ENCODE results near the gene VPS25.

Gene VPS25

DNA sequence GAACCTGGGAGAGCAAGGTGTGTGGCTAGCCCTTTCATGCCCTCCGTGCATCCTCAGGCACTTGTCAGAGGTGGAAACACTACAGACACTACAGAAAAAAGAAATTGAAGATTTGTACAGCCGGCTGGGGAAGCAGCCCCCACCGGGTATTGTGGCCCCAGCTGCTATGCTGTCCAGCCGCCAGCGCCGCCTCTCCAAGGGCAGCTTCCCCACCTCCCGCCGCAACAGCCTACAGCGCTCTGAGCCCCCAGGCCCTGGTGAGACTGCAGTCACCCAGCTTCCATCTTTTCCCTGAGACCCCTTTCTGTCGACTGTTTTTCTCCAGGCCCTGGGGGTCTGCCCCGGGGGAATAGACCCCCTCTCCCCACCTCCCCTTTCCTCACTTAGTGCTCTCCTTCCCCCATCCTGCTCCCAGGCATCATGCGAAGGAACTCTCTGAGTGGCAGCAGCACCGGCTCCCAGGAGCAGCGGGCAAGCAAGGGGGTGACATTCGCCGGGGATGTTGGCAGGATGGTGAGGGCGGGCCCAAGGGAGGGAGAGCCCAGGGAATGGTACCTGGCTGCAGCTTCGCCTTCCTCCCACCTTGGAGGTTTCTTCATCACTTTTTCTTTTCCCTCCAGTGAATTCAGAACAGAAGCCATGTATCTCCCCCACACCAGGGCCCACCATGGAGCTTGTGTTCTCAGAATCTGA is 23.0 kb downstream of the VPS25 start:
- DNase-seq = no peak

GRCh38 chr17:42797067-42798007 is 24.1 kb downstream of the VPS25 start:
- no peak for DNase-seq

DNA sequence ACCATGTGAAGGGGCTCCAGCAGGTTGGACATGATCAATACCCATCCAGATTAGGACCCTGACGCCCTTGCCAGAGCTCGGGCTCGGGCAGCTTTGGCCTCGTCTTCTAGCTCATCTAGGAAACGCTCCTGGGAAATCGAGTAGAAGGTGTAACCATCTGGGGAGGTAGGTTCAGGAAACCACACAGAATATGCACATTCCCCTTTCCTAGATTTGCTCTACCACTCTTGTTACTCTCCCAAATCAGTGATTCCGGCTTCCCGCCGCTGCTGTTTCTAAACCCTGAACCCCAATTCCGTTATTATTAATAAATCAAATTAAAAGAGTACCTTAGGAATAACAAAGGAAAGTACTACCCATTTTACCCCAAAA is 24.7 kb downstream of the VPS25 start:
- DNase-seq = peak; percentile 16

DNA sequence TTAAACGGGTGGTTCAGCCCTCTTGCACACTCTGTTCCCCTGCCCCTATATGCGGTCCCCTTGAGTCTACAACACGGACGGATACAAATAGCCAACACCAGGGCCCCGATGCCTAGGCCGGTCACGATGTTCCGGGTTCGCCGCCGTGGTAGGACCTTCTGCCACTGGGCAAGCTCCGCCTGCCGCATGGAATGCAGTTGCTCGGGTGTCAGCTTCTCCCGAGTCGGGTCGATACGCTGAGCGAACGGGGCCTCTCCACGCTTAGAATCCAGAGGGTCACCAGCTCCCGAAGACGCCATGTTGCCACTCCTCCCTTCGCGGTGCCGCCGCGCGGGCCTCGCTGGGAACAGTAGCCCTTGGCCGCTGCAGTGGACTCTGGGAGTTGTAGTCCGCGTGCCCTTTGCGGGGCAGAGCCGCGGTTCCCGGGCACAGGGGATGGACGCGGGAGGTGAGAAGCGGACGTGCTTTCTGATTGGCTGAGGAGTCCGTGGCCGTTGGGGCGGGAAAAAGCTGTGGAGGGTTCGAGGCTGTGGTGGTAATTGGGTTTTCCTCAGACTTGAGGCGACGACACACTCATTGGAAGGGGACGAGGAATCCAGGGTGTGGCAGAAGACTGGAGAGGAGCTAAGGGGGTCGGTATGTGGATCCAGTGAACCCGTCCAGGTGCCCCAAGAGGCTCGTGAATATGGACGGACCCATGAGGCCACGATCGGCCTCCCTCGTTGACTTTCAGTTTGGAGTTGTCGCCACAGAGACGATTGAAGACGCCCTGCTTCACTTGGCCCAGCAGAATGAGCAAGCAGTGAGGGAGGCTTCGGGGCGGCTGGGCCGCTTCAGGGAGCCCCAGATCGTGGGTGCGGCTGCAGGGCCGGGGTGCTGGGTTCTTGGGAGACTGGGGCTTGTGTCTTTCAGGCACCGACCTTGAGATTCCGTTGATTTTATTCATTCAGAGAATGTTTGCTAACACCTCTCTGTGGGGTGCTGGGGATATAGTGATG is 25.4 kb downstream of the VPS25 start, which contains the start of the genes CNTD1 and COA3:
Gene CNTD1 (plus strand): TSS at position 479 of the 998 bp plus-strand sequence. CDS start 207 bp downstream, at position 686.
Gene COA3 (minus strand): TSS at position 322 of the 998 bp plus-strand sequence. CDS start 23 bp downstream, at position 299.
- peak; percentile 91 for DNase-seq

DNA sequence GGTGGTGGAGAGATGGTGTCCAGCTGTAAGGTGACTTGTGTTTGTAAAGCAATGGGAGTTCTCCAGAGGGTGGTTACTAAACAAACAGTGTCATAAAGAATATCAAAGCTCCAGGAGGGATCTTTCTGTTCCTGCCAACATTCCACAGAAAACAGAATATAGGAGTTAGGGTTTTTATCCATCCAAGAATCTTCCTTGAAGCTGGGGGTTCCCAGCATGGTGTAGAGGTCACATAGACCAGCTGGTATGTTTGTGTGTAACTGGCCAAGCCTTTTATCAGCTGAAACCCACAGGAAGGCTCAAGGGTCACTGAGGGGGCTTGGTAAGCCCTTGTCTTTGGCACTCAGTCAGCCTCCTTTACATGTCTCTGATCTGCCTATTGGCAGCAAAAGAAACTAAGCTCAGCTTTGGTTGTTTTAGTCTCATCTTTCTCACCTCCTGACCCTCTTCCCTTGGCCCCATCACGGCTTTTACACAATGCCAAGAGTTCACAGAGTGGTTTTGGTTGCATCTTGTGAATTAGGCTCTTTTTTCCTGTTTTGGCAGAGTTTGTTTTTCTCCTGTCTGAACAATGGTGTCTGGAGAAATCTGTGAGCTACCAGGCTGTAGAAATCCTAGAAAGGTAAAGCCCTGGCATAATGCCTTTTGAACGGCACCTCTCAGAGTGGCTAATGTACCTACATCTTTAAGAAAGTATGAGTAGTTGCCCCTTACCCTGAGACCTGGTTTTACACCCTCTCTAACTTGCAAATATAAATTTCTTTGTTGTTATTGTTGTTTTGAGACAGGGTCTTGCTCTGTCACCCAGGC is 30.0 kb downstream of the VPS25 start:
- no peak for DNase-seq

- DNase-seq = no peak
These were observed 31.7 kb downstream of the VPS25 start for GRCh38 chr17:42804918-42805367.

DNA sequence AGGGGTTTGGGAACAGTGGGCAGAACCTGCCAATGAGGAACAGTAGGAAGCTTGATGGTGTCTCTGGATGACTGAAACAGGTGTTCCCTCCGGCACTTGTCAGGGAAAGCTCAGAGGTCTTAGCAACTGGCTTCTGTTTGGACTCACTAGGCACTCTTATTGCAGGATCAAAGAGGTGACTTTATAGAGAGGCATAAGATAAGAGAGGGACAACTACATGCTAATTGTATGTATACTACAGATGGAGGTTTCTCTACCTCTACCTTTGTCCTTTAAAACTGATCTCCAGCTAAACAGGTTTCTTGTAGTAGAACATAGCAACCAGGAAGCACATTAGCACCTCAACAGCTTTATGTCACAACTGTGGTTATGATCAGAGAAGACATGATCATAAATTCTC is 33.0 kb downstream of the VPS25 start:
- no peak for DNase-seq

- no peak for DNase-seq
These were observed 36.0 kb downstream of the VPS25 start for GRCh38 chr17:42809250-42809649.

DNA sequence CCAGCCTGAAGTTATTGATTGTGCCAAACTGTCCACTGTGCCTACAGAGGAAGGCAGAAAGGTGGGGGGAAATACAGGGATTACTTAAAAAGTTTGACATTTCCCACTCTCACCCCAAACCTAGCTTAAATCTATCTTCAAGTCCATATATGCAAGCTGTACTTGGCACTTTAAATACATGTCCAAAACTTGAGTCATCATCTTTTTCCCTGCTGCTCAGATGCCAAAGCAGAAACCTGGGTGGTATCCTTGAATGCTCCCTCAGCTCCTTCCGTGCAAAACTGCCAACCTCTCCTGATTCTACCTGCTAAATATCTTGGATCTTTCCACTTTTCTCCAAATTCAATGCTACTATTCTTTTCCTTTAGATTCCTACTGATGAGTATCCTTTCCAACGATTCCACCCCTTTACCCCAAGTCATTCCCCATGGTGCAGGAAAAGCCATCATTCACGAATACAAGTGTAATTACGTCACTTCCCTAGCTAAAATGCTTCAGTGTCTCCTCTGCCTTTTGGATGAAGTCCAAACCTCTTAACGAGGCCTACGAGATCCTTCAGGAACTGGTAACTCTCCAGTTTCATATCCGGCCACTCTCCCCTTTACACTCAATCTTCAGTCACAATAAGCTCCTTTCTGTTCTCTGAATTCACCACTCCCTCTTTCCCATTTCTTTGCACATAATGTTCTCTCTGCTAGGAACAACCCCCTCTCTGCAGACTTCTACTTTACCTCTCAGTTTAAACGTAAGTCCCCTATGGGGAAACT is 41.6 kb downstream of the VPS25 start:
- no peak for DNase-seq

GRCh38 chr17:42817866-42818265 is 44.6 kb downstream of the VPS25 start:
- DNase-seq = no peak

DNA sequence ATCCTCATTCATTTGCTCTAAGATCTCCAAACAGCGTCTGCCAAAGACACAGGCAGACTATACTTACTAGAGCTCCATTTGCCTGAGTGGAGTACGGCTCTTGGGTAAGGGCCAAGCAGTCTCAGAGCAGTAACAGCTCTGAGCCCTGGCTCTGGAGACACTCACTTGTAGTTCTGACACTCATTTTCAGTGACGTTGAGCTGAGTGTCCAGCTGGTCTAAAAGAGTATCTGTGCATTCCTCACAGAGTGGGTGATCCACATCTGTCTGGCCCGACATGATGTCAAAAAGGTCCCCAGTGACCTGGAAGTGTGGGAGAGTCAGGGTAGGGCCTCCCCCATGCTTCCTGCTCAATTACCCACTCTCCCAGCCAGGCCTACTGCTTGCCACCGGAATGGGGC is 45.1 kb downstream of the VPS25 start:
- DNase-seq = no peak

GRCh38 chr17:42819939-42820535 is 46.8 kb downstream of the VPS25 start:
- peak; percentile 25 for DNase-seq

- DNase-seq = no peak
These were observed 47.9 kb downstream of the VPS25 start for GRCh38 chr17:42821176-42821575.

DNA sequence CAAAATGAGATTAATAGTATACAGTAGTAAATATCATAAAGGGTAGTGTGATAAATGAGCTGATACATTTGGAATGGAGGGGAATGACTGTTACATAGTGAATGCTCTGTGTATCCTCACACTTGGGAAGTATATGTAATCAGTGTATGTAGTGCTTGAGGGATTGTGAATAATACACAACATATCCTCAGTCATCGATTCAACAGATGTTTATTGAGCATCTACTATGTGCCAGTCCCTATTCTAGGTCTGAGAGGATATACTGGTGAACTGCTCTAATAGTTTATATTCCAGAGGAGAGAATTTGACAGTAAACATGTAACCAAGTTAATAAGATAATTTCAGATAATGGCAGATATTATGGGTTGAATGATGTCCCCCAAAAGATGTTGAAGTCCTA is 54.2 kb downstream of the VPS25 start:
- no peak for DNase-seq
